Stimulated activated naive CD4-positive, alpha-beta T cell (primary cell): Measurements from ENCODE around the gene TAOK2.

ENCODE experiments used
- DNase-seq, 6 experiments: peaks; one replicate each; lab custom pipeline; 2025; lab: John Stamatoyannopoulos, UW

TAOK2 gene

DNA sequence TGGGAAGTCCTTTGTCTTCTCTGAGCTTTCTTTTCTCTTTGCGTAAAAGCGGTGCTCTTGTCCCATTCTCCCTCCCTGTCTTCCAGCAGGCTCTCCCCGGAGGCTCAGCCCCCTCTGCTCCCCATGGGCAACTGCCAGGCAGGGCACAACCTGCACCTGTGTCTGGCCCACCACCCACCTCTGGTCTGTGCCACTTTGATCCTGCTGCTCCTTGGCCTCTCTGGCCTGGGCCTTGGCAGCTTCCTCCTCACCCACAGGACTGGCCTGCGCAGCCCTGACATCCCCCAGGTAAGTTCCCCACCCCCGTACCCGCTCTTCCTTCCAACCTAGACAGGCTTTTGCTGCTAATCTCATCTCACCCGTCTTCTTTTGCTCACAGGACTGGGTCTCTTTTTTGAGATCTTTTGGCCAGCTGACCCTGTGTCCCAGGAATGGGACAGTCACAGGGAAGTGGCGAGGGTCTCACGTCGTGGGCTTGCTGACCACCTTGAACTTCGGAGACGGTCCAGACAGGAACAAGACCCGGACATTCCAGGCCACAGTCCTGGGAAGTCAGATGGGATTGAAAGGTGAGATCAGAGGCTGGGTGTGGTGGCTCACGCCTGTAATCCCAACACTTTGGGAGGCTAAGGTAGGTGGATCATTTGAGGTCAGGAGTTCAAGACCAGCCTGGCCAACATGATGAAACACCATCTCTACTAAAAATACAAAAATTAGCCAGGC, 10.5 kb upstream of the TAOK2 start:
- DNase-seq, result no peak

DNA sequence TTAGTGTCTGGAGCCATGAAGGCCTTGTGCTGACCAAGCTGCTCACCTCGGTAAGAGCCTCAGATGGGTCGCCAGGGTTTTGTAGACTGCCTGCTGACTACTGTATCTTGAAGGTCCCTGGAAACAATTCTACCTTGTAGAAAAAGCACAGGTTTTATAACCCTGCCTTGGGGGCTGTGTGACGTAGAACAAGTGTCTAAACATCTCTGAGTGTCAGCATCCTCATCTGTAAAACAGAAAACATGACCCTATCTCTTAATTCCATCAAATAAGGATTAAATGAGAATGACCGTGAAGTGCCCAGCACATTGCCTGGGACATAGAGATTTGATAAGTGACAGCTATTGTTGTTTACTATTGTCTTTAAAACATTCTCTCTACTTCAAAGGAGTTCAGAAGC, 5.5 kb upstream of the TAOK2 start:
- no peak for DNase-seq

DNA sequence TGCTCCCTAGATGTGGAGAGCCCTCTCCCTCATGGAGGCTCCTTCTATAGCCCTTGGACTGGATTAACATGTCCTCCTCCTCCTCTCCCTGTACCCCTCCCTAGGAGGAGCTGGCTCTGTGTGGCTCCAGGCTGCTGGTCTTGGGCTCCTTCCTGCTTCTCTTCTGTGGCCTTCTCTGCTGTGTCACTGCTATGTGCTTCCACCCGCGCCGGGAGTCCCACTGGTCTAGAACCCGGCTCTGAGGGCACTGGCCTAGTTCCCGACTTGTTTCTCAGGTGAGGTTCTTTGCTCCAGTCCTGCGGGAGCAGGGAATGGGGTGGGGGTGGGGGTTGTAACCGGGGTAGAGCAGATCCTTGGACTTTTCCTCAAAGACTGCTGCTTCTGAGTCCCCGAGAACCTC, 2.4 kb upstream of the TAOK2 start:
- DNase-seq, result no peak

DNA sequence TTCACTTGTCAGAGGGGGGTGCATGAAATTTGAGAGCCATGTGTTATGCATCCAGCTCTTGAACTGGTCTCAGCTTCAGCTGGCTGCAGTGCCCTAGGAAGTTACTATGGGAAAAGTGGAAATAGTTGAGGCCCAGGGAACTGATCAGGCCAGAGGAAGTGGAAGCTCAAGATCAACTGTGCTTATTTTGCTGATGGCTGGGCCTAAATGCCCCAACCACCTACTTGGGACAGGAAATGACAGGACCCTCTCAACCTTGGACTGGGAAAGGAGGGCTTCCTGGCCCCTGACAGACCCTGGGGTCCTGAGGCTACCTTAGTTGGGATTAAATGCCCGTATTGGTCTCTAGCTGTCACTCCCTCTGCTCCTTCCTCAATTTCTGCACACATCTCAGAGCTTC, 1.2 kb upstream of the TAOK2 start:
- DNase-seq, result no peak

DNA sequence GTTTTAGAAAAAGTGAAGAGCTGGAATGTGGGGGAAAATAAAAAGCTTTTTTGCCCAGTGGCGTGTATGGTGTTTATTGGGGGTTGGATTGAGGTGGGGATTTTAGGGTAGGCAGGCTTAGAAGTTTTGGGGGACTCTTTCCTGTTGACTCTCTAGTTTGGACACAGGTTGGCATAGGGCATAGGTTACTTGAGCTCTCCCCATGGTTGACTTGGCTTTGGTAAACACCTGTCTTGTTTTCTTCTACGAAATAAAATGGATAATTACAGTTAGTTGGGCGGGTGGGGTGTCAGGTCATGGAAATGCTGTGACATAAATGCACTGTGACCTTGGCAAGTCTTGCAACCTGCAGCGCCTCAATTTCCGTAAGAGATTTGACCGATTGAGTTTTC, 680 bp upstream of the TAOK2 start:
- no peak for DNase-seq

- peak in 3 of 6 experiments; percentile 14 to 42 (median 38) for DNase-seq
These were observed 844 bp downstream of the TAOK2 start for GRCh38 chr16:29974291-29975133.

DNA sequence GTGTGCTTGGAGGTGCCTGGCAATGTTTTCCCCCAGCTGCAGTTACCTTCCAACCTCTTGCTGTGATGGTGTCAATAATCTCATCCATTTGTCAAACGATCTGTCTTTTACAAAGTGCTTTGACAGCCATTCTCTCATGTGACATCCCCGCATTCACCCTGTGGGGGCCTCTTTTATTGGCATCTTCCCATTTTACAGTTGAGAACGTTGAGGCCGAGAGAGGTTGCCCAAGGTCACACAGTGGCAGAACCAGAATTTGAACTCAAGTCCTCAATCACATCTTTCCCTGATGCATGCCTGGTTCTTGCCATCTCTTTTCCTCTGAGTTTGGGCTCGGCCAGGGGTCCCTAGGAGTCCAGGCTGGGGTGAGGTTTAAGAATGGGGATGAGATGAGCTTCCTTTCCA, 1.5 kb downstream of the TAOK2 start:
- DNase-seq, result no peak

- no peak for DNase-seq
These were observed 2.3 kb downstream of the TAOK2 start for GRCh38 chr16:29975811-29976511.

DNA sequence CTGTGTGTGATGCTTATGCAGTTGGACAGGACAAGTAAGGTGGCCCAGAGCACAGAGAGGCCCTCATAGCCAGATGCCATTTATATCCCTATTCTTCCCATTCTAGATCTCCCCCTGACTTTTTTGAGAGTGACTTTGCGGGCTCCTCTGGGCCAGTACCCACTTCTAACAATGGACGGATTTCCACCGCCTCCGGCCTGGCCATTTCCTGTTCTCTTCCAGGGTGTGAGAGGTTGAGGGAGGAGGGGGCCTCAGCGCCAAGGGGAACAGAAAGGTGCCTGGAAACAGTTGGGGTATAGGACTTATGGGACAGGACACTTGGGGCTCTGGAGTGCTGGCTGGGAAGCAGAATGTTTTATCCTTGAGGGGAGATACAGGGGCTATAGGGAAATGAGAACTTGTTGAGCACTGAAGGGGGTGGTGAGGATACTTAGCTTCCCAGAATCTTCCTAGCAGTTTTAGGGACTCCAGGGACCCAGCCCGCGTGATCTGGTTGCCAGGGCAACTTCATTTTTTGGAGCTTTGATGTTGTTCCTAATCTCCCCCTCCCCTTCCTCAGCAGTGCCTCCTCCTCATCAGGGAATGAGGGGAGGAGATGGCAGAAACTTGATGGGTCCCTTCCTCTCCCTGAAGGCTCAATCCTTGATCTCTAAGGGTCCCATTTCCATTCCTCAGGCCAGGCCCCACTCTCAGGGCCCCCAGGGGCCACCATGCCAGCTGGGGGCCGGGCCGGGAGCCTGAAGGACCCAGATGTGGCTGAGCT, 3.6 kb downstream of the TAOK2 start:
- no peak for DNase-seq

DNA sequence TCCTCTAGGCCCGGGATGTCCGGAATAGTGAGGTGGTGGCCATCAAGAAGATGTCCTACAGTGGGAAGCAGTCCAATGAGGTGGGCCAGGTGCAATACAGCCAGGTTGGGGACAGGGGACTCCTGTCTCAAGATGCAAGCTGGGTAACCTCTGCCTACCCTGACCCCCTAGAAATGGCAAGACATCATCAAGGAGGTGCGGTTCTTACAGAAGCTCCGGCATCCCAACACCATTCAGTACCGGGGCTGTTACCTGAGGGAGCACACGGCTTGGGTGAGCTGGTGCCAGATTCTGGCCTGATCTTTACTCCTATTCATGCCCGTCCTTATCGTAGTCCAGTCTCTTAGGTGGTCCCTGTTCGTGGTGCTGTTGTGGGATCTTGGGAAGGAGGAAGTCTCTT, 4.4 kb downstream of the TAOK2 start:
- DNase-seq, result no peak

GRCh38 chr16:29978564-29979270, 5.0 kb downstream of the TAOK2 start:
- DNase-seq, result no peak

- DNase-seq, result no peak
These were observed 9.1 kb downstream of the TAOK2 start for GRCh38 chr16:29982560-29983419.

DNA sequence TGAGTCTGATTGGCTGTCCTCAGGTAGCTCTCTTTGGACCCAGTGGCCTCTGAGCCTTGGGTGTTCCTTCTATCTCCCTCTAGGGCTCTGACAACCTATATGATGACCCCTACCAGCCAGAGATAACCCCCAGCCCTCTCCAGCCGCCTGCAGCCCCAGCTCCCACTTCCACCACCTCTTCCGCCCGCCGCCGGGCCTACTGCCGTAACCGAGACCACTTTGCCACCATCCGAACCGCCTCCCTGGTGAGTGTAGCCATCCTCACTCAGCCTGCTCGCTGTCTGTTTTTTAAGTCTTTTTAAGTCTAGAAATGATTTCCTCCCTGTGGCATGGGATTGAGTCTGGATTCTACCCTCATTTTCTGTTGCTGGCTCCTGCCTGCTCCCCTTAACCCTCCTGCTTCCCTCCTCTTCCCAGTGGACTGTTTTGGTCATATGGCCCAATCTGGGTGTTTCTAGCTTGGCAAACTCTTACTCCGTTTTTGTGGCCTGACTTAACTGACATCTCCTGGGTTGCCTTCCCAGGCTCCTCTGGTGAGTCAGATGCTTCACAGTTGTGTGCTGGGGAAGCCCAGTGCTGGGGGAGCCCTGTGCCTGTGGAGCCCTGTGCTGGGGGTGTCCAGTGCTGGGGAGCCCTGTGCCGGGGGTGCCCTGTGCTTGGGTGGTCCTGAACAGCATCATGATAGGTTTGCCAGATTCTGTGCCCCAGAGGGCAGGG, 9.9 kb downstream of the TAOK2 start:
- DNase-seq, result no peak

DNA sequence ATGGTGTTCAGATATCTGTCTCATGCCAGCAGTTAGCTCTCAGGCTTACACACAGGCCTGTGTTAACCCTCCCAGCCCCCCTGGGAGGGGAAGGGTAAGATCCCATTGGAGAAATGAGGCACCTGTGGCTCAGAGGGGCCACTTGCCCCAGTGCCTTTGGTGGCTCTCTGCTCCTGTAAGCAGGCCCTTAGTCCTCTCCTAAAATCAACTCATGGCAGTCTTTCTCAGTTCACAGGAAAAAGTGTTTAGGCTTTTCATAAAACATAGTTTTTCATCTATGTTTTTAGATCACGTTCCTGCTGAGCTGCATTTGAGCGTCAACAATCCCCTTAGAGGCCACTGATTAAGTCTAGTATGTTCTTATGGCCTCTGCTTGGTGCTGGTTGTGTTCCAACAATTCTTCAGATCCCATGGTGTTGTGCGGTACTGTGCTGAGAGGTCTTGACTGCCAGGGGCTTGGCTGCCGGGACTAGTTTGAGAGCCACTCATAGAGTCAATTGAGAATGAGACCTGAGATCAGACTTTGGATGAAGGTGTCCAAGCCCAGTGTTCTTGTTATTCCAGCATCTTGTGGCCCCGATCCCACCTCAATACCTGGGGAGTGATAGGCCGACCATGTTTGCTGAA, 10.6 kb downstream of the TAOK2 start:
- no peak for DNase-seq

DNA sequence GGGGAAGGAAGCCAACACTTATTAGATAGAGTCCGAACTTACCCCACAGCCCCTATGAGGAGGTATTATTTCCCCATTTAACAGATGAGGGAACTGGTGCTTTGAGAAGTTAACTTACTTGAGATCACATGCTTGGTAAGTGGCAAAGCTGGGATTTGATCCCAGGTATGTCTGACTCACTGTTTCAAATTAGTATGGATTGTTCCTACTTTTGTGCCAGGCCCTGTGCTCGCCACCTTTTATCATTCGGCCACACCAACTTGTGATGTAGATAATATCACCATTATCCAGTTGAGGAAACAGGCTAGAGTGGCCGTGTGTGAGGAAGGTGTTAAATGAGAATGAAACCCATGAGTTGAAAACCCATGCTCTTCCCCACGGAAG, 11.1 kb downstream of the TAOK2 start:
- no peak for DNase-seq

GRCh38 chr16:29985271-29985811, 11.7 kb downstream of the TAOK2 start:
- no peak for DNase-seq

DNA sequence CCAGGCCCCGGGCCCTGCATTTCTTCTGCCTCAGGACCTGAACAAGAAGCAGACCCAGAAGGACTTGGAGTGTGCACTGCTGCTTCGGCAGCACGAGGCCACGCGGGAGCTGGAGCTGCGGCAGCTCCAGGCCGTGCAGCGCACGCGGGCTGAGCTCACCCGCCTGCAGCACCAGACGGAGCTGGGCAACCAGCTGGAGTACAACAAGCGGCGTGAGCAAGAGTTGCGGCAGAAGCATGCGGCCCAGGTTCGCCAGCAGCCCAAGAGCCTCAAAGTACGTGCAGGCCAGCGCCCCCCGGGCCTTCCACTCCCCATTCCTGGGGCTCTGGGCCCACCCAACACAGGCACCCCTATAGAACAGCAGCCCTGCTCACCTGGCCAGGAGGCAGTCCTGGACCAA, 12.6 kb downstream of the TAOK2 start:
- no peak for DNase-seq

- DNase-seq, result no peak
These were observed 13.3 kb downstream of the TAOK2 start for GRCh38 chr16:29986931-29987330.
